ENCODE results near the gene CENPT.

DNA sequence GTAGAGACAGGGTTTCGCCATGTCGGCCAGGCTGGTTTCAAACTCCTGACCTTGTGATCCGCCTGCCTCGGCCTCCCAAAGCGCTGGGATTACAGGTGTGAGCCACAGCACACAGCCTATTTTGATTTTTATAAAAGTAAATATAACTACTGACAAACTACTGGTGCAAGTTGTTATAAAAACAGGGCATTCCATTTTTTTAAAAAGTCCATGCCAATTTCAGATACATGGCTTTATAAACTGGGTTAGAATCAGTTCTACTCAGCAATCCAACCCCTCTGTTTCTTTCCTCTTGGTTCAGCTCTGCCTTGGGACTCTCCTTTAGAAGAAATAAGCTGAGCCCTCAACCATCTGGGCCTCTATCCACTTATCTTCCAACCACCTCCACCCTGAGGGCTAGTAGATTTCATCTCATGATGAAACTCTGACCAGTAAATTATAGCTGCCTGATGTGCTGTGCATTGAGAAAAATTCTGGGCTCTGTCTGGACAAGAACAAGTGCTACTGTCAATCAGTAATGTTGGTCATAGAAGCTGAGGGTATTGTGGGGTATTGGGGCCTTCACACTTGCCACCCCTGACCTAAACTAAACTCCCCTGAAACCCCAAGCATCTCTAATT is 51.3 kb downstream of the CENPT start:
- TF ChIP-seq CTCF (IDR thresholded peaks at IDR 0.05) (no peak), POLR2A (IDR thresholded peaks at IDR 0.05) (no peak)

Data from thyroid gland (tissue), 4 donors.